ENCODE data around the gene FBXW9.
A peak's percentile ranks its signal among the peaks of the same experiment; 100 is the strongest.

The FBXW9 gene

GRCh38 chr19:12696366-12697335 lies at the start of gene FBXW9:
FBXW9 (minus strand) TSS chr19:12696631; CDS start chr19:12696581, 50 bp downstream.
- Histone ChIP-seq H3K27ac (ENCODE audit: low read depth, low read length) (peak within 1 kb of the TSS; percentile 84), H3K27me3 (ENCODE audit: control insufficient read depth in 5 of 5, insufficient read depth in 4 of 5, low read length in 5 of 5) (no peaks in the 10 kb centered on the region), H3K4me3 (ENCODE audit: low read depth in 1 of 5, low read length in 5 of 5) (peak within 1 kb of the TSS; percentile 84 to 99 (median 95)), H3K36me3 (ENCODE audit: control insufficient read depth in 5 of 5, insufficient read depth in 5 of 5, low read length in 5 of 5) (peaks cover 0 to 31% (median 21%) of the 10 kb centered on the region in 5 donors), H3K9me3 (ENCODE audit: control insufficient read depth in 5 of 5, low read length in 5 of 5) (no peaks in the 10 kb centered on the region), H3K9ac (ENCODE audit: low read length in 5 of 5) (peak within 1 kb of the TSS; percentile 68 to 93 (median 89)), H3K4me1 (ENCODE audit: control insufficient read depth in 5 of 5, insufficient read depth in 5 of 5, low read length in 5 of 5) (peaks cover 2 to 23% (median 19%) of the 10 kb centered on the region in 5 donors)

DNA sequence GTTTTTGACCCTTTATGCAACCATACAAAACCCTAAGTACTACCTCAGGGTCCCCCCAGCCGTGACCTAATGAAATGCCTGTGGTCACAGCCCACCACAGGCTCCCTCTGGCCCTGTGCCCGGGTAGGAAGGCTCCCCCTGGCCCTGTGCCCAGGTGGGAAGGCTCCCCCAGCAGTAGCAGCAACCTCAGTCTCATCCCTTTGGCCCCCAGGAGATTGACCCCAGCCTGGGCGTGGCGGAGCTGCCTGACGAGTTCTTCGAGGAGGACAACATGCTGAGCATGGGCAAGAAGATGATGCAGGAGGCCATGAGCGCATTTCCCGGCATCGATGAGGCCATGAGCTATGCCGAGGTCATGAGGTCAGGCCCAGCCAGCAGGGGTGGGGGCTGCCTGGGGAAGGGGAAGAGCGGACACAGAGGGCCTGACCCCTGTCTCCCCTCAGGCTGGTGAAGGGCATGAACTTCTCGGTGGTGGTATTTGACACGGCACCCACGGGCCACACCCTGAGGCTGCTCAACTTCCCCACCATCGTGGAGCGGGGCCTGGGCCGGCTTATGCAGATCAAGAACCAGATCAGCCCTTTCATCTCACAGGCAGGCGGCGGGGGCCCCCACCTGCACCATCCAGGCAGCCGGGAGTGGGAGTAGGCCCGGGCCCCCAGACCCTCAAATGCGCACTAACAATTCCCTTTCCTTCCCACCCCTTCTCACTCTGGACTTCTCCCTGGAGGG lies 48.9 kb upstream of the FBXW9 start:
- no peak overlapping the region for H3K4me3 ChIP-seq (ENCODE audit: low read depth in 1 of 5, low read length in 5 of 5)
- no peaks in the 10 kb centered on the region for H3K4me1 ChIP-seq (ENCODE audit: control insufficient read depth in 5 of 5, insufficient read depth in 5 of 5, low read length in 5 of 5)
- H3K27ac ChIP-seq (ENCODE audit: low read depth, low read length) = no peak overlapping the region
- H3K9me3 ChIP-seq (ENCODE audit: control insufficient read depth in 5 of 5, low read length in 5 of 5) = peaks cover 0 to 8% (median 3%) of the 10 kb centered on the region in 5 donors
- H3K9ac ChIP-seq (ENCODE audit: low read length in 5 of 5) = no peak overlapping the region
- peaks cover 0 to 62% (median 49%) of the 10 kb centered on the region in 5 donors for H3K36me3 ChIP-seq (ENCODE audit: control insufficient read depth in 5 of 5, insufficient read depth in 5 of 5, low read length in 5 of 5)
- H3K27me3 ChIP-seq (ENCODE audit: control insufficient read depth in 5 of 5, insufficient read depth in 4 of 5, low read length in 5 of 5) = peaks cover 1 to 7% (median 6%) of the 10 kb centered on the region in 5 donors

DNA sequence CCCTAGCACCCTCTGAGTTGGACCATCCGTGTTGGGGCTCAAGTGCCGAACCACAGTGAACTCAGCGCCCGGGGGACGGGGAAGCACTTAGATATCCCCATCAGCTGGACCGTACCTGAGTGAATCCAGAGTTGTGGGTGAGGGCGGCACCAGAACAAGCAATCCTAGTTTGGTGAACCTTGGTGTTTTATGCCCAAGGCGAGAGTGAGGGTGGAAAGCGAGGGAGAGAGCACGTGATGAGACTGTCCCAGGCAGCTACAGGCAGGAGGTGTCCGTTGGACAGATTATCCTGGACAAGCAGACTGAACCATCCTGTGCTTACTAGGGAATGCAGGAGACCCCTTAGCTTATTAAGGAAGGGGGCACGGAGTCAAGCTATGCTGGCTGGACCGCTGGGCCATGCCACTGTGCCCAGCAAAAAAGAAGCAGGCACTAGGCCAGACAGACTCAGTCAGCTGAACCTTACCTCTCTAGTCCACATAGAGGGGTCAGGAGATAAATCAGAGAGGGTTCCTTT lies 41.5 kb upstream of the FBXW9 start:
- H3K27me3 ChIP-seq (ENCODE audit: control insufficient read depth in 5 of 5, insufficient read depth in 4 of 5, low read length in 5 of 5) = no peaks in the 10 kb centered on the region
- no peaks in the 10 kb centered on the region for H3K9me3 ChIP-seq (ENCODE audit: control insufficient read depth in 5 of 5, low read length in 5 of 5)
- peaks cover 0 to 29% (median 20%) of the 10 kb centered on the region in 5 donors for H3K36me3 ChIP-seq (ENCODE audit: control insufficient read depth in 5 of 5, insufficient read depth in 5 of 5, low read length in 5 of 5)
- H3K9ac ChIP-seq (ENCODE audit: low read length in 5 of 5) = peak overlapping the region; percentile 1 to 83 (median 75)
- peak overlapping the region; percentile 89 for H3K27ac ChIP-seq (ENCODE audit: low read depth, low read length)
- H3K4me3 ChIP-seq (ENCODE audit: low read depth in 1 of 5, low read length in 5 of 5) = peak overlapping the region; percentile 85 to 95 (median 90)
- peaks cover 13 to 38% (median 30%) of the 10 kb centered on the region in 5 donors for H3K4me1 ChIP-seq (ENCODE audit: control insufficient read depth in 5 of 5, insufficient read depth in 5 of 5, low read length in 5 of 5)

DNA sequence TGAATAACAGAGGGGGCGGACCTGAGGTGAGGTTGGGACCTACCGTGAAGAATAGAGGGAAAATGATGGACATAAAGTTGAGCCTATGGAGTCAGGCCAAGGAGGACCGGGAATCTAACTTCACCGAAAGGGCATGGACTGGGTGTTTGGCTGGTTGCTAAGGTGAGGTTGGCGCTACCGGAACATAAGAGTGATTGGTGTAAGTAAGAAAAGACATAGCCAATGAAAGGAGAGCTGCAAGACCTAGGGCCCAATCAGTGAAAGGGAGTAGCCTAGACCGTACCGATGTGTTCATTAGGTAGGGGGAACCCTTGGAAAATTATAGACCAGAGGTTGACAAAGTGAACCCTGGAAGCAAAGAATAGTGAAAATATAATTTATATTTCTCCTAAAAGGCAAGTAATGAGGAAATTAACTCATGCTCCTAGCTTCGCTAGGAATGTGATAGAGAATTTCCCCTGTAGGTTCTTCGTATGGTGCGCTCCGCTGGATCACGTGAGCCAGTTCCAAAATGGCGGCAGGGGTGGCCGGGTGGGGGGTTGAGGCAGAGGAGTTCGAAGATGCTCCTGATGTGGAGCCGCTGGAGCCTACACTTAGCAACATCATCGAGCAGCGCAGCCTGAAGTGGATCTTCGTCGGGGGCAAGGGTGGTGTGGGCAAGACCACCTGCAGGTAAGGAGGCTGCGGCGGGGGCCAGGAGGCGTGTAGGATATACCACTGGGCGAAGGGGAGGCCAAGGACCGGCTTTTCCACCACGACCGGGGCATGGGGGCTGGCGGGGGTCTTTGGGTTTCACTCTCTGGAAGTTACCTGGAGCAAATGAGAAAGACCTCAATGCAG lies 40.8 kb upstream of the FBXW9 start, which contains the start of gene GET3:
TSS of gene GET3 (plus strand) at position 503 of the 840 bp plus-strand sequence. CDS start at position 512, 9 bp downstream.
- Histone ChIP-seq H3K4me3 (ENCODE audit: low read depth in 1 of 5, low read length in 5 of 5) (peak within 1 kb of the TSS; percentile 85 to 95 (median 90)), H3K27me3 (ENCODE audit: control insufficient read depth in 5 of 5, insufficient read depth in 4 of 5, low read length in 5 of 5) (no peaks in the 10 kb centered on the region), H3K9me3 (ENCODE audit: control insufficient read depth in 5 of 5, low read length in 5 of 5) (no peaks in the 10 kb centered on the region), H3K4me1 (ENCODE audit: control insufficient read depth in 5 of 5, insufficient read depth in 5 of 5, low read length in 5 of 5) (peaks cover 16 to 45% (median 36%) of the 10 kb centered on the region in 5 donors), H3K9ac (ENCODE audit: low read length in 5 of 5) (peak within 1 kb of the TSS; percentile 1 to 83 (median 75)), H3K36me3 (ENCODE audit: control insufficient read depth in 5 of 5, insufficient read depth in 5 of 5, low read length in 5 of 5) (peaks cover 0 to 27% (median 18%) of the 10 kb centered on the region in 5 donors), H3K27ac (ENCODE audit: low read depth, low read length) (peak within 1 kb of the TSS; percentile 89)

GRCh38 chr19:12733369-12734214 lies 37.2 kb upstream of the FBXW9 start:
- H3K4me1 ChIP-seq (ENCODE audit: control insufficient read depth in 5 of 5, insufficient read depth in 5 of 5, low read length in 5 of 5) = peaks cover 17 to 54% (median 43%) of the 10 kb centered on the region in 5 donors
- peak overlapping the region; percentile 75 to 90 (median 88) for H3K4me3 ChIP-seq (ENCODE audit: low read depth in 1 of 5, low read length in 5 of 5)
- no peaks in the 10 kb centered on the region for H3K9me3 ChIP-seq (ENCODE audit: control insufficient read depth in 5 of 5, low read length in 5 of 5)
- H3K36me3 ChIP-seq (ENCODE audit: control insufficient read depth in 5 of 5, insufficient read depth in 5 of 5, low read length in 5 of 5) = peaks cover 0 to 36% (median 29%) of the 10 kb centered on the region in 5 donors
- peak overlapping the region; percentile 86 for H3K27ac ChIP-seq (ENCODE audit: low read depth, low read length)
- H3K9ac ChIP-seq (ENCODE audit: low read length in 5 of 5) = peak overlapping the region; percentile 59 to 97 (median 93)
- no peaks in the 10 kb centered on the region for H3K27me3 ChIP-seq (ENCODE audit: control insufficient read depth in 5 of 5, insufficient read depth in 4 of 5, low read length in 5 of 5)

GRCh38 chr19:12731337-12731736 lies 34.9 kb upstream of the FBXW9 start:
- no peak overlapping the region for H3K4me3 ChIP-seq (ENCODE audit: low read depth in 1 of 5, low read length in 5 of 5)
- peaks cover 10 to 34% (median 28%) of the 10 kb centered on the region in 5 donors for H3K4me1 ChIP-seq (ENCODE audit: control insufficient read depth in 5 of 5, insufficient read depth in 5 of 5, low read length in 5 of 5)
- H3K27me3 ChIP-seq (ENCODE audit: control insufficient read depth in 5 of 5, insufficient read depth in 4 of 5, low read length in 5 of 5) = no peaks in the 10 kb centered on the region
- no peak overlapping the region for H3K9ac ChIP-seq (ENCODE audit: low read length in 5 of 5)
- H3K36me3 ChIP-seq (ENCODE audit: control insufficient read depth in 5 of 5, insufficient read depth in 5 of 5, low read length in 5 of 5) = peaks cover 0 to 43% (median 33%) of the 10 kb centered on the region in 5 donors
- H3K9me3 ChIP-seq (ENCODE audit: control insufficient read depth in 5 of 5, low read length in 5 of 5) = no peaks in the 10 kb centered on the region
- no peak overlapping the region for H3K27ac ChIP-seq (ENCODE audit: low read depth, low read length)

DNA sequence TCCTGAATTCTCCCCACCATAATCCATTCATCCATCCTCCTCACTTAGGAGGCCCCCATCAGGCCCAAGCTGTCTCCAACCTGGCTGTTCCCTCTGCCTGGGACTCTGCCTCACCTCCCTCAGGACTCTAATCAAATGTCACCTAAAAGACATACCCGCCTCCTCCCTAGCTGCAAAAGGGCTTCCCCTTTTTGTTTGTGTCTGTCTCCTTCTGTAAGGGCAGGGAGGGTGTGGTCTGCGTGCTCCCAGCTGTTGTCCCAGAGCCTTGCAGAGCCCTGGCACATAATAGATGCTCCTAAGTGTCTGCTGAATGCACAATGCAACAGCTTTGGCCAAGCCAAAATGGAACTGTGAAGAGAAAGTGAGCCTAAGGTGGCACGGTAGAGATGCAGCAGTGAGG lies 33.6 kb upstream of the FBXW9 start:
- no peak overlapping the region for H3K9ac ChIP-seq (ENCODE audit: low read length in 5 of 5)
- H3K27me3 ChIP-seq (ENCODE audit: control insufficient read depth in 5 of 5, insufficient read depth in 4 of 5, low read length in 5 of 5) = no peaks in the 10 kb centered on the region
- peaks cover 0 to 43% (median 33%) of the 10 kb centered on the region in 5 donors for H3K36me3 ChIP-seq (ENCODE audit: control insufficient read depth in 5 of 5, insufficient read depth in 5 of 5, low read length in 5 of 5)
- H3K27ac ChIP-seq (ENCODE audit: low read depth, low read length) = no peak overlapping the region
- no peaks in the 10 kb centered on the region for H3K9me3 ChIP-seq (ENCODE audit: control insufficient read depth in 5 of 5, low read length in 5 of 5)
- peaks cover 10 to 31% (median 26%) of the 10 kb centered on the region in 5 donors for H3K4me1 ChIP-seq (ENCODE audit: control insufficient read depth in 5 of 5, insufficient read depth in 5 of 5, low read length in 5 of 5)
- no peak overlapping the region for H3K4me3 ChIP-seq (ENCODE audit: low read depth in 1 of 5, low read length in 5 of 5)

GRCh38 chr19:12727745-12728433 lies 31.5 kb upstream of the FBXW9 start:
- Histone ChIP-seq H3K4me1 (ENCODE audit: control insufficient read depth in 5 of 5, insufficient read depth in 5 of 5, low read length in 5 of 5) (peaks cover 11 to 32% (median 28%) of the 10 kb centered on the region in 5 donors), H3K9ac (ENCODE audit: low read length in 5 of 5) (no peak overlapping the region), H3K36me3 (ENCODE audit: control insufficient read depth in 5 of 5, insufficient read depth in 5 of 5, low read length in 5 of 5) (peaks cover 0 to 43% (median 33%) of the 10 kb centered on the region in 5 donors)

More at GRCh38 chr19:12727745-12728433, 31.5 kb upstream of the FBXW9 start:
- no peaks in the 10 kb centered on the region for H3K9me3 ChIP-seq (ENCODE audit: control insufficient read depth in 5 of 5, low read length in 5 of 5)
- H3K4me3 ChIP-seq (ENCODE audit: low read depth in 1 of 5, low read length in 5 of 5) = no peak overlapping the region
- no peaks in the 10 kb centered on the region for H3K27me3 ChIP-seq (ENCODE audit: control insufficient read depth in 5 of 5, insufficient read depth in 4 of 5, low read length in 5 of 5)
- no peak overlapping the region for H3K27ac ChIP-seq (ENCODE audit: low read depth, low read length)
